HEK293 (cell line): Measurements from ENCODE around the gene THSD7B.
A peak's percentile ranks its signal among the peaks of the same experiment; 100 is the strongest.

Experiments
- HOXA7 ChIP-seq: sonication (generic); formaldehyde crosslinking; IDR thresholded peaks from 2 replicates; pipeline ENCODE4 v1.8.1; 2022; ENCODE audit warnings: missing genetic modification reagents, borderline replicate concordance
- TCF7L2 ChIP-seq: IDR thresholded peaks from 2 replicates; pipeline ENCODE4 v1.6.1; 2011; ENCODE audit warnings: low read depth, mild to moderate bottlenecking, inconsistent platforms, low read length, moderate library complexity, borderline replicate concordance
- ZBTB21 ChIP-seq: fragments of 450-650 bp; formaldehyde crosslinking; IDR thresholded peaks from 2 replicates; pipeline ENCODE4 v1.5.1; 2017; ENCODE audit warnings: missing biosample characterization, missing genetic modification characterization
- ZBTB7A ChIP-seq: fragments of 450-650 bp; formaldehyde crosslinking; IDR thresholded peaks from 2 replicates; pipeline ENCODE4 v1.5.1; 2016; ENCODE audit warnings: low read depth, missing biosample characterization, missing genetic modification characterization
- ZNF114 ChIP-seq: fragments of 450-650 bp; formaldehyde crosslinking; IDR thresholded peaks from 2 replicates; pipeline ENCODE4 v1.5.0; 2017; ENCODE audit warnings: missing biosample characterization, missing genetic modification characterization
- ZNF24 ChIP-seq: fragments of 450-650 bp; formaldehyde crosslinking; IDR thresholded peaks from 2 replicates; pipeline ENCODE4 v1.5.1; 2016; ENCODE audit warnings: missing biosample characterization, missing genetic modification characterization
- ZNF292 ChIP-seq: fragments of 450-650 bp; formaldehyde crosslinking; IDR thresholded peaks from 2 replicates; pipeline ENCODE4 v1.5.1; 2016; ENCODE audit warnings: low read depth, missing biosample characterization, missing genetic modification characterization, borderline replicate concordance
- ZNF350 ChIP-seq: fragments of 450-650 bp; formaldehyde crosslinking; IDR thresholded peaks from 2 replicates; pipeline ENCODE4 v1.5.0; 2017; ENCODE audit warnings: missing biosample characterization, mild to moderate bottlenecking, missing genetic modification characterization
- ZNF37A ChIP-seq: fragments of 450-650 bp; IDR thresholded peaks from 2 replicates; pipeline ENCODE4 v1.5.1; 2018; ENCODE audit warnings: missing biosample characterization, missing genetic modification characterization
- TF ChIP-seq, protein P1 (sequence below): fragments of 450-650 bp; formaldehyde crosslinking; IDR thresholded peaks from 2 replicates; pipeline ENCODE4 v1.5.1; 2016; ENCODE audit warnings: missing biosample characterization, missing genetic modification characterization
- TF ChIP-seq, protein P2 (sequence below): fragments of 450-650 bp; formaldehyde crosslinking; IDR thresholded peaks from 2 replicates; pipeline ENCODE4 v1.5.1; 2016; ENCODE audit warnings: missing biosample characterization, missing genetic modification characterization
- TF ChIP-seq, protein P3 (sequence below): fragments of 450-650 bp; formaldehyde crosslinking; IDR thresholded peaks from 2 replicates; pipeline ENCODE4 v1.5.1; 2016; ENCODE audit warnings: missing biosample characterization, missing genetic modification characterization, low read depth

DNA sequence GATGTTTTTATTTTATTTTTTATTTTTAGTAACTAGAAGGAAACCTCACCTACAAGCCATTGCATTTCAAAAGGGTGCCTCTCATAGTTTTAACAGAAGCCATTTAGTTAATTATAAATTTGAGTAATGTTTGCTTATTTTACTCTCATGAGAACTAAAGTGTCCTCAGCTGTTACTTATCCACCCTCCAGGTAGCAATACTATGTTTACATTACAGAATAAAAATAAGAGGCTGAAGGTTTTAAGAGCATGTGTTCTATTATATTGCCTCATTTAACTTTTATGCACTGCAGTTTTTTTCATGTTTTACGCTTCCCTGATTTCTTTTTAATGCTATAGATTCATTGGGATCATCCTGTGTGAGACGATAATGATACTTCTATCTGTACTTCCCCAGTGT is 235.5 kb downstream of the THSD7B start:
- TF ChIP-seq ZNF37A (tag by site-specific recombination) (no peak), TCF7L2 (peak; percentile 48; the same call in 1 of the 2 replicates), ZNF114 (tag by site-specific recombination) (no peak), ZNF350 (tag by site-specific recombination) (no peak), HOXA7 (CRISPR knock-in tag) (no peak), ZBTB21 (no peak), ZBTB7A (tag by site-specific recombination) (no peak), ZNF24 (tag by site-specific recombination) (no peak), ZNF292 (tag by site-specific recombination) (no peak)
- TF ChIP-seq, protein P1, sequence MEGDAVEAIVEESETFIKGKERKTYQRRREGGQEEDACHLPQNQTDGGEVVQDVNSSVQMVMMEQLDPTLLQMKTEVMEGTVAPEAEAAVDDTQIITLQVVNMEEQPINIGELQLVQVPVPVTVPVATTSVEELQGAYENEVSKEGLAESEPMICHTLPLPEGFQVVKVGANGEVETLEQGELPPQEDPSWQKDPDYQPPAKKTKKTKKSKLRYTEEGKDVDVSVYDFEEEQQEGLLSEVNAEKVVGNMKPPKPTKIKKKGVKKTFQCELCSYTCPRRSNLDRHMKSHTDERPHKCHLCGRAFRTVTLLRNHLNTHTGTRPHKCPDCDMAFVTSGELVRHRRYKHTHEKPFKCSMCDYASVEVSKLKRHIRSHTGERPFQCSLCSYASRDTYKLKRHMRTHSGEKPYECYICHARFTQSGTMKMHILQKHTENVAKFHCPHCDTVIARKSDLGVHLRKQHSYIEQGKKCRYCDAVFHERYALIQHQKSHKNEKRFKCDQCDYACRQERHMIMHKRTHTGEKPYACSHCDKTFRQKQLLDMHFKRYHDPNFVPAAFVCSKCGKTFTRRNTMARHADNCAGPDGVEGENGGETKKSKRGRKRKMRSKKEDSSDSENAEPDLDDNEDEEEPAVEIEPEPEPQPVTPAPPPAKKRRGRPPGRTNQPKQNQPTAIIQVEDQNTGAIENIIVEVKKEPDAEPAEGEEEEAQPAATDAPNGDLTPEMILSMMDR = no peak
- TF ChIP-seq, protein P2, sequence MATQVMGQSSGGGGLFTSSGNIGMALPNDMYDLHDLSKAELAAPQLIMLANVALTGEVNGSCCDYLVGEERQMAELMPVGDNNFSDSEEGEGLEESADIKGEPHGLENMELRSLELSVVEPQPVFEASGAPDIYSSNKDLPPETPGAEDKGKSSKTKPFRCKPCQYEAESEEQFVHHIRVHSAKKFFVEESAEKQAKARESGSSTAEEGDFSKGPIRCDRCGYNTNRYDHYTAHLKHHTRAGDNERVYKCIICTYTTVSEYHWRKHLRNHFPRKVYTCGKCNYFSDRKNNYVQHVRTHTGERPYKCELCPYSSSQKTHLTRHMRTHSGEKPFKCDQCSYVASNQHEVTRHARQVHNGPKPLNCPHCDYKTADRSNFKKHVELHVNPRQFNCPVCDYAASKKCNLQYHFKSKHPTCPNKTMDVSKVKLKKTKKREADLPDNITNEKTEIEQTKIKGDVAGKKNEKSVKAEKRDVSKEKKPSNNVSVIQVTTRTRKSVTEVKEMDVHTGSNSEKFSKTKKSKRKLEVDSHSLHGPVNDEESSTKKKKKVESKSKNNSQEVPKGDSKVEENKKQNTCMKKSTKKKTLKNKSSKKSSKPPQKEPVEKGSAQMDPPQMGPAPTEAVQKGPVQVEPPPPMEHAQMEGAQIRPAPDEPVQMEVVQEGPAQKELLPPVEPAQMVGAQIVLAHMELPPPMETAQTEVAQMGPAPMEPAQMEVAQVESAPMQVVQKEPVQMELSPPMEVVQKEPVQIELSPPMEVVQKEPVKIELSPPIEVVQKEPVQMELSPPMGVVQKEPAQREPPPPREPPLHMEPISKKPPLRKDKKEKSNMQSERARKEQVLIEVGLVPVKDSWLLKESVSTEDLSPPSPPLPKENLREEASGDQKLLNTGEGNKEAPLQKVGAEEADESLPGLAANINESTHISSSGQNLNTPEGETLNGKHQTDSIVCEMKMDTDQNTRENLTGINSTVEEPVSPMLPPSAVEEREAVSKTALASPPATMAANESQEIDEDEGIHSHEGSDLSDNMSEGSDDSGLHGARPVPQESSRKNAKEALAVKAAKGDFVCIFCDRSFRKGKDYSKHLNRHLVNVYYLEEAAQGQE (tag by site-specific recombination) = no peak
- TF ChIP-seq, protein P3, sequence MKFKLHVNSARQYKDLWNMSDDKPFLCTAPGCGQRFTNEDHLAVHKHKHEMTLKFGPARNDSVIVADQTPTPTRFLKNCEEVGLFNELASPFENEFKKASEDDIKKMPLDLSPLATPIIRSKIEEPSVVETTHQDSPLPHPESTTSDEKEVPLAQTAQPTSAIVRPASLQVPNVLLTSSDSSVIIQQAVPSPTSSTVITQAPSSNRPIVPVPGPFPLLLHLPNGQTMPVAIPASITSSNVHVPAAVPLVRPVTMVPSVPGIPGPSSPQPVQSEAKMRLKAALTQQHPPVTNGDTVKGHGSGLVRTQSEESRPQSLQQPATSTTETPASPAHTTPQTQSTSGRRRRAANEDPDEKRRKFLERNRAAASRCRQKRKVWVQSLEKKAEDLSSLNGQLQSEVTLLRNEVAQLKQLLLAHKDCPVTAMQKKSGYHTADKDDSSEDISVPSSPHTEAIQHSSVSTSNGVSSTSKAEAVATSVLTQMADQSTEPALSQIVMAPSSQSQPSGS (tag by site-specific recombination) = no peak
